ENCODE measurements around the gene PLXNA4. TPM values are rescaled to one million over a fixed set of nuclear protein-coding genes. Genes with fewer than 3 reads are reported as not detected.

Gene PLXNA4
- total and polyA plus RNA-seq, 10 donors, result 0.15 to 14.7 (median 8.7) TPM

GRCh38 chr7:132376361-132377013 lies 199.8 kb downstream of the PLXNA4 start:
- H3K27ac ChIP-seq, result peak overlapping the region in 5 of 8 donors; percentile 23 to 60 (median 37)
- DNase-seq, result peak; percentile 8
- TF ChIP-seq CTCF (IDR thresholded peaks at IDR 0.05 in 8 of 11, conservative IDR thresholded peaks at IDR 0.05 in 3 of 11) (no peak), POLR2A (IDR thresholded peaks at IDR 0.05) (no peak), POLR2AphosphoS5 (IDR thresholded peaks at IDR 0.05) (no peak)
- intact Hi-C loops (cut with DNase I; ENCODE audit: low total_unique reads), result no loop called here
- H3K4me3 ChIP-seq, result no peak overlapping the region
- peaks cover 0 to 17% (median 0%) of the 10 kb centered on the region in 6 donors for H3K4me1 ChIP-seq
- no peaks in the 10 kb centered on the region for H3K9me3 ChIP-seq
- H3K36me3 ChIP-seq, result no peaks in the 10 kb centered on the region
- 74 to 87% (median 75%) methylated on average over 5 of the region's 5 CpGs for WGBS, 5 donors
- H3K27me3 ChIP-seq (replicated peaks in 1 of 7), result peaks cover 0 to 1% (median 0%) of the 10 kb centered on the region in 7 donors

- peak; percentile 18 for DNase-seq
- no peak overlapping the region for H3K4me3 ChIP-seq
- no peaks in the 10 kb centered on the region for H3K9me3 ChIP-seq
- TF ChIP-seq POLR2AphosphoS5 (IDR thresholded peaks at IDR 0.05) (no peak), CTCF (IDR thresholded peaks at IDR 0.05 in 8 of 11, conservative IDR thresholded peaks at IDR 0.05 in 3 of 11) (no peak)
- peaks cover 0 to 9% (median 0%) of the 10 kb centered on the region in 6 donors for H3K4me1 ChIP-seq
- intact Hi-C loops (cut with DNase I; ENCODE audit: low total_unique reads), result no loop called here
- no peak overlapping the region for H3K27ac ChIP-seq
- H3K27me3 ChIP-seq (replicated peaks in 1 of 7), result peaks cover 0 to 5% (median 0%) of the 10 kb centered on the region in 7 donors
- WGBS, 5 donors, result 74 to 79% (median 78%) methylated on average over 4 of the region's 4 CpGs
- H3K36me3 ChIP-seq, result no peaks in the 10 kb centered on the region
Observed at GRCh38 chr7:132373879-132374278, 202.4 kb downstream of the PLXNA4 start.

GRCh38 chr7:132373041-132373440 lies 203.2 kb downstream of the PLXNA4 start:
- Histone ChIP-seq H3K4me3 (no peak overlapping the region), H3K36me3 (no peaks in the 10 kb centered on the region), H3K9me3 (no peaks in the 10 kb centered on the region), H3K27ac (no peak overlapping the region), H3K4me1 (peaks cover 0 to 9% (median 0%) of the 10 kb centered on the region in 6 donors), H3K27me3 (replicated peaks in 1 of 7) (peaks cover 0 to 13% (median 0%) of the 10 kb centered on the region in 7 donors)
- 84 to 96% (median 91%) methylated on average over 3 of the region's 3 CpGs for WGBS, 5 donors
- intact Hi-C loops (cut with DNase I; ENCODE audit: low total_unique reads), result no loop called here
- TF ChIP-seq POLR2A (IDR thresholded peaks at IDR 0.05) (no peak), POLR2AphosphoS5 (IDR thresholded peaks at IDR 0.05) (no peak), CTCF (IDR thresholded peaks at IDR 0.05 in 8 of 11, conservative IDR thresholded peaks at IDR 0.05 in 3 of 11) (no peak)
- no peak for DNase-seq

- intact Hi-C loops (cut with DNase I; ENCODE audit: low total_unique reads), result no loop called here
- H3K27me3 ChIP-seq (replicated peaks in 1 of 7), result peaks cover 0 to 24% (median 0%) of the 10 kb centered on the region in 7 donors
- H3K4me3 ChIP-seq, result no peak overlapping the region
- no peak overlapping the region for H3K27ac ChIP-seq
- WGBS, 5 donors, result 78 to 88% (median 82%) methylated on average over 3 of the region's 3 CpGs
- no peaks in the 10 kb centered on the region for H3K9me3 ChIP-seq
- no peak for DNase-seq
- no peak for TF ChIP-seq POLR2AphosphoS5 (IDR thresholded peaks at IDR 0.05)
- TF ChIP-seq CTCF (IDR thresholded peaks at IDR 0.05 in 8 of 11, conservative IDR thresholded peaks at IDR 0.05 in 3 of 11), result no peak
- H3K36me3 ChIP-seq, result no peaks in the 10 kb centered on the region
- peaks cover 0 to 9% (median 0%) of the 10 kb centered on the region in 6 donors for H3K4me1 ChIP-seq
Observed at GRCh38 chr7:132371948-132372347, 204.3 kb downstream of the PLXNA4 start.
